Fibroblast of gingiva (primary cell): Measurements from ENCODE around the gene CYB561A3.

Source experiments
- DNase-seq: peaks from one replicate; pipeline ENCODE4 v3.0.0-alpha.2; 2011; ENCODE audit warnings: low read depth

The CYB561A3 gene

DNA sequence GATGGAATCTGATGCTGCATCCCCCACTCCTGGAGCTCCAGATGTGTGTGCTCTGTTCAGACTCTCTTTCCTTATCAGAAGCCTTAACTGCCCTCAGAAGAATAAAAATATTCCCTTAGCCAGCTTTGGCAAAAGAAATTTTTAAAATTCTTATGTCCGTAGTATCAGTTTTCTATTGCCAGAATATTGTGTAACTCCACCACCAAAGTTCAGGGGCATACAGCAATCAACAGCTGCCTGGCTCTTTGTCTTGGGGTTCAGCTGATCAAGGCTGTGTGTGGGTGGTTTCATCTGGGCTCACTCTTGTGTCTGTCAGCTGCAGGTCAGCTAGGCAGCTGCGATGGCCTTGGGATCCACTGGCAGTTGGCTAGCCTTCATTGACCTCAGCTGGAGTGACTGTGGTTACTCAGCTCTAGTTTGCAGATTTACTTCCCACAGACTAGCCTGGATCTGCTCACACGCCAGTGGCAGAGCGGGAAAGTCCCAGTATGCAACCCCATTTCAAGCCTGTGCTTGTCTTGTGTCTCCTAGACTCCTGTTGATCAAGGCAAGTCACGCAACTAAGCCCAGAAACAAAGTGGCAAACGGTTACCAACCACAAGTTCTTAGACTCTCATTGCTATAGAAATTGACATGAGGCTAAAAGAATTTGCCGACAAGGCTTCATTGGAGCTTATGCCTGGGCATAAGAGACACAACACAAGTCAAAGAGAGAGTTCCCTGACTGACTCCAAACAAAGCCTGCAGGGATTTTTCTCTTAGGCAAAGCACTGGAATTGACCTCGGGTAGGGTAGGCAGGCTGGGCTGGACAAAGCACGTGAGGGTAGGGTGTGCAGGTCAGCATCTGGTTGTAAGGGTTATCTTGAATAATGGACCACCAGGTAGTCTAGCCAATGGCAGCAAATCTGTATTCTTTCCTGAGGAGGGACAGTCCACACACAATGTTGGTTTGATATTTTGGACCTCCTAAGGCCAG is 8.0 kb upstream of the CYB561A3 start:
- DNase-seq, result peak; percentile 90

DNA sequence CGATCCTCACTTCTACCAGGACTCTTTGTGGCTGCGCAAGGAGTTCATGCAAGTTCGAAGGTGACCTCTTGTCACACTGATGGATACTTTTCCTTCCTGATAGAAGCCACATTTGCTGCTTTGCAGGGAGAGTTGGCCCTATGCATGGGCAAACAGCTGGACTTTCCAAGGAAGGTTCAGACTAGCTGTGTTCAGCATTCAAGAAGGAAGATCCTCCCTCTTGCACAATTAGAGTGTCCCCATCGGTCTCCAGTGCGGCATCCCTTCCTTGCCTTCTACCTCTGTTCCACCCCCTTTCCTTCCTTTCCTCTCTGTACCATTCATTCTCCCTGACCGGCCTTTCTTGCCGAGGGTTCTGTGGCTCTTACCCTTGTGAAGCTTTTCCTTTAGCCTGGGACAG is 7.0 kb upstream of the CYB561A3 start:
- no peak for DNase-seq

DNA sequence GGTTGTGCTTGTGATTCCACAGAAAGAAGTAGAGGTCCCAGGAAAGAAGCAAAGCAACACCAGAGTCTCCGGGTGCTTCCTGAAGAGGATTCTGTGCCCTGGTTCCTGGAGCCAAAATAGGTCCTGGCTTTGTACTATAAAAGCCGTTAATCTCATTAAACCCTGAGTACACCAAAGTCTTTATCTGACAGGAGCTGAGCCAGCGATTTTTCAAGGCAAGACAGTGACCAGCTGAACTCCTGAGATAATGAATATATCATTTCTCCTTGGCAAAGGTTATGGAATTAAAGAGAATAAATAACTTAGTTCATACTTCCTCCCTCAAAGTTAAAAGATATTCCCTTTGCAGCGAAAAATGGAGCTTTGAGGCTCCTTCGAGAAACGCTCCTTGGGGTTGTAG is 5.7 kb upstream of the CYB561A3 start:
- DNase-seq, result no peak

DNA sequence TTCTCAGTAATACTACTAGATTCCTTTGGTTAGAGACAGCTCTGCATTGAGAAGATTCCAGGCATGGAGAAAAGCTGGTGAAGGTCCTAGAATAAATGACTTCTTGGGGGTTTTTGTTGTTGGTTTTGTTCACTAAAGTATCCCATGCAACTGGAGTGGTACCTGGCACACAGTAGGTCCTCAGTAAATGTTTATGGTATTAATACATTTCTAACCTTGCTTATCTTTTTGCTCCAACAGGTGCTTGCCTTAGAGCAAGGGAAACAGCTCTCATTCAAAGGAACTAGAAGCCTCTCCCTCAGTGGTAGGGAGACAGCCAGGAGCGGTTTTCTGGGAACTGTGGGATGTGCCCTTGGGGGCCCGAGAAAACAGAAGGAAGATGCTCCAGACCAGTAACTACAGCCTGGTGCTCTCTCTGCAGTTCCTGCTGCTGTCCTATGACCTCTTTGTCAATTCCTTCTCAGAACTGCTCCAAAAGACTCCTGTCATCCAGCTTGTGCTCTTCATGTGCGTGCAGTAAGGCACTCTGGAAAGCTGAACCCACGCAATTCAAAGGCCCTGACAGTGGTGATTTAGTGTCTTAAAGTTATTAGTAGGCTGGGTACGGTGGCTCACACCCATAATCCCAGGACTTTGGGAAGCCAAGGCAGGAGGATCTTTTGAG is 2.5 kb upstream of the CYB561A3 start:
- DNase-seq, result no peak

DNA sequence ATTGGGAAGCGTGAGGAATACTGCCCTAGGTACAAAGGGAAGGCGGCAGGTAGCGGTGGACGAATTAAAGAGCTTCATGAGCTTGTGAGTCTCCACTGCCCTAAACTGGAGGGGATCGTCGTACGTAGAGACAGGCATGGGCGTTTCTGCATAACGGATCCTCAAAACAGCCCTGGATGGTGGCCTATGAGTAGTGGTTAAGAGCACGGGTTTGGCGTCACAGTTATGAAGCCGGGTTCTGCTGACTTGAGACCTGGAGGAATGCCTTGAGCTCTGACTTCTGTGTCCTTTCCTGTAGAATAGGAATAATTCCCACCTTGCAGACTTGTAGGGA is 827 bp upstream of the CYB561A3 start:
- peak; percentile 46 for DNase-seq

DNA sequence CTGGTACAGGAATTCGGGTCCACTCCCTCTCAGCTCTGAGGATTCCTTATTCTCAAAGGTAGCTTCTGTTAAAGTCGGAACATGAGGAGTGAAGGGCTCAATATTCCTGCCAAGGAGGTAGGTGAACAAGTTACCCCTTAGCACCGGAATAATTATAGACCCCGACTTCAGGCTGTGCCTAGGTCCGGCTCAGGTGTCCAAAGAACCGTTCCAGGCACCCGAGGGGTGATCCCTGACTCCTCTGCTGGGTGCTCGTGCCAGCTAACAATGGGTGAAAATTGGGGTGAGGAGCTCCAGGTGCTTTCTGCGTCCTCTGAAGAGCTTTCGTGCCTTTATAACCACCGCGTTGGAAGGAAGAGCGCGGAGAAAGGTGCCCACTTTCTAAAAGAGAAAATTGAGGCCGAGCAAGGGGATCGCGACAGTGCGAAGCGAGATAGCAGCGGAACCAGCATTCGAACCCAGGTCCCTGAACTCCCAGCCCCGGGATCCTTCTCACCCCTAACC is 393 bp downstream of the CYB561A3 start:
- DNase-seq, result no peak

DNA sequence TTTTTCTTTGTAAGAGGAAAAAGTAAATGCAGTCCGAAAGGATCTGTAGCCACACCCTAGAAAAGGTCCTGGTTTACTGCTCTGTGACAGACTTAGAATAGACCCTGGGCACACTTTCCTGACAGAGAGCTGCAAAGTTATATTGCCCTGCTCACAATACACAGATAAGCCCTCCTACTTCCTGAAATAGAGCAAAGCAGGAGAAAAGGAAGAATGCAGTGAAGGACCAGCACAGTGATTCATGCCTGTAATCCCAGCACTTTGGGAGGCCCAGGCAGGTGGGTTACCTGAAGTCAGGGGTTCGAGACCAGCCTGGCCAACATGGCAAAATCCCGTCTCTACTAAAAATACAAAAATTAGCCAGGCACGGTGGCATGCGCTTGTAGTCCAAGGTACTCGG is 2.2 kb downstream of the CYB561A3 start:
- no peak for DNase-seq

DNA sequence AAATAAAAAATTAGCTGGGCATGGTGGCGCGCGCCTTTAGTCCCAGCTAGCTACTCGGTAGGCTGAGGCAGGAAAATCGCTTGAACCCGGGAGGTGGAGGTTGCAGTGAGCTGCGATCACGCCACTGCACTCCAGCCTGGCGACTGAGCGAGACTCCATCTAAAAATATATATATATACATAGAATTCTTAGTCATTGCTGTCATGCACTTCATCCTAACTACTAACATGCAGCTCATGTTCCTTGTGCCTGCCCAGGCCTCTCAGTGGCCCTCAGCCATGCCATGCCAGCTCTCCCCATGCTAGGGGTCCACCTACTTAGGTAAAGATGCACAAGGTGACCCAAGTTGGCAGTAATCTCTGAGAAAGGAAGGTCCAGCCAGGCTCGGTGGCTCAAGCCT is 3.1 kb downstream of the CYB561A3 start:
- DNase-seq, result no peak

DNA sequence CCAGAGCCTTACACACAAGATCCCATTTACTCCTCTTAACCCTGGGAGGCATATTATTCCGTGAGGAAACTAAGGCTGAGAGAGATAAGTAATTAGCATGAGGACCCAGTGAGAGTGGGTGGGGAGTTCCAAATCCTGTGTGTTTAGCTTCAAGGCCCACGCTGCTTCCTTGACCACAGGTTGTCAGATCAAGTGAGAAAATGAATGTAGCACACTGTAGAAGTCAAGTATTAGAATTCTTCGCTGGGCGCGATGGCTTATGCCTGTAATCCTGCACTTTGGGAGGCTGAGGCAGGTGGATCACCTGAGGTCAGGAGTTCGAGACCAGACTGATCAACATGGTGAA is 3.8 kb downstream of the CYB561A3 start:
- no peak for DNase-seq

DNA sequence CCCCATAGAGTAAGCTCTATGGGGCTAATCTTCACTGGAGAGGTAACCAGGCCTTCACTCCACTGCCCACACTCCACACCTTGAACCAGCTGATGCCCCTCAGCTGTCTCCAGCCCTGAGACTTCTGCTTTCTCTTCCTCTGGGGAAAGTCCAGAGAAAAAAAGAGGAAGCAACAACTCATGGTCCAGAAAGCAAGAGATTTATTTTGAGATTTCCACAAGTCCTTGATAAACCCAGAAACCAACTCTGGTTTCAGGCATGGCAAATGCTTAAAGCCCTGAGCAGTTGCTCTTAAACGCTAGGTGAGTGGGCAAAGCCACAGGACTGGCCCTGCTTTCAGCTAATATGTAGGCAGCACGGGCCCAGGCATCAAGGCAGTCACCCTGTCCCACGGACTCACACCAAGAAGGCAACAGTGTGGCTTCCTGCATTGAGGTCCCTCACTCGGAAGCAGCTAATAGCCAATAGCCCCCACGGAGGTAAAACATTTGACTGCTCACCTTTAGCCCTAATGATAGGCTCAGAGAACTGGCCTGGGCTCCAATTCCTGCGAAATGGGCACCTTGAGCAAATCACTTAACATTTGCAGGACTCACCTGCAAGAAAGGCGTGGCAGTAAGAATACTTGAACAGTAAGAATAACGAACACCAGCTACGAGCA is 4.3 kb downstream of the CYB561A3 start:
- DNase-seq, result no peak

DNA sequence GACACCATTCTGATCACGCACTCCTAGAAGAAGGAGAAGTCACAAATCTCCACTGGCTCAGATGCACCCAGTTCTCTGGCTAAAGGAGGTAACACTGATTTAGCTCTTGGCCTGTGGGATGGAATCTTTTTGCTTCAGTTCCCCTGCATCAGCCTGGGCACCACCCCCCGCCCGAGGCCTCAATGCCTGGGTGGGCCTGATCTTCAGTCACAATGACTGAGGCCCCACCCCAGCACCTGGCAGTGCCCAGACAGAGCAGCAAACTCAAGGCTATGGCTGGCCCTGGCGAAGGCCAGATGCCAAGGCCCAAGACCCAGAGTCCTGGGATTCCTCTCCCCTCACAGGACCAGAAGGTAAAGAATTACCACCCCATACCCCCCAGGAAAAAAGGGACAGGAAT is 5.0 kb downstream of the CYB561A3 start:
- DNase-seq, result no peak

DNA sequence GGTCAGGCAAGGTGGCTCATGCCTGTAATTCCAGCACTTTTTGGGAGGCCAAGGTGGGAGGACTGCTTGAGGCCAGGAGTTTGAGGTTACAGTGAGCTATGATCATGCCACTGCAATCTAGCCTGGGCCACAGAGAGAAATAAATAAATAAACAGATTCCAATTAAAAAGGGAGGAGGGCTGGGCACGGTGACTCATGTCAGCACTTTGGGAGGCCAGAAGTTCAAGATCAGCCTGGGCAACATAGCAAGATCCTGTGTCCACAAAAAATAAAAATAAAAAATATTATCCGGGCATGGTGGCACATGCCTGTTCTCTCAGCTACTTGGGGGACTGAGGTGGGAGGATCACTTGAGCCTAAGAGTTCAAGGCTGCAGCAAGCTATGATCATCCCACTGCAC is 7.5 kb downstream of the CYB561A3 start:
- DNase-seq, result no peak

DNA sequence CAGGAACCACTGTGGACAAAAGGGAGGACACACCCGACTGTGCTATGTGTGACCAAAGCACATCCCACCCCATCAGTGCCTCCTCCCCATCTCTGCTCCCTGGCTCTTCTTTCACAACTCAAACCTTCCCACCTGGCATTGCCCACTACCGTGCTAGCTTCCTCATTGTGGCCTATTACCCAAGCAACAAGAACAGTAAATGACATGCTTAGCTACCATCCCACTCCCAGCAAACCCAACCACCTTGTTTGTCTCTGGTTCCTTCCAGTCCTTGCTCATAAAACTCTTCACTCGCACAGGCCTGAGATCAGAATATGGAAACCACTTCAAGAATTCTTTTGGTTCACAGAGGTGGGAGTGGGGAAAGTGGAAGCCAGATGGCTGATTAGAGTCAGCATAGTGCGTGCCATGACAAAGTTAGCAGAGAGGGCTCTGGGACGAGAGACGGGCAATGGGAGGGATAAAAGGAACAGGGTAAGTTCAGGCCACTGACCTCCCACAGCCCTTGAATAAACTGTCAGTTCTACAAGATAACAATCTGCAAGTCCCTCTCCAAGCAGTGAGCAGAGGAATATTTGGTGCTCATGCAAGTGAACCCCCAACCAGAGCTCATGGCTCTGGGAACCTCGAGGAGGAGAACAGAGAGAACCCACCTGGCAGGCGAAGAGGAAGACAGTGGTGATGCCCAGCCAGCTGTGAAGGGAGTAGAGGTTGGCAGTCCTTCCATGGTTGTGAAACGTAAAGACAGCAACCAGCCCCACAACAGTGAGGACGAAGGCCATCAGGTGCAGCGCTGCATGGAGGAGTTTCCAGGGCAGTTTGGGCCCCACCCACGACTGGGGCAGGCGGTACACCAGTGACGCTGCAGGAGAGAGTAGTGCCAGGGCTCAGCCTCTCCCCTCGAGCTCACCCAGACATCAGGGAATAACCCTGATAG is 8.3 kb downstream of the CYB561A3 start:
- DNase-seq, result no peak

DNA sequence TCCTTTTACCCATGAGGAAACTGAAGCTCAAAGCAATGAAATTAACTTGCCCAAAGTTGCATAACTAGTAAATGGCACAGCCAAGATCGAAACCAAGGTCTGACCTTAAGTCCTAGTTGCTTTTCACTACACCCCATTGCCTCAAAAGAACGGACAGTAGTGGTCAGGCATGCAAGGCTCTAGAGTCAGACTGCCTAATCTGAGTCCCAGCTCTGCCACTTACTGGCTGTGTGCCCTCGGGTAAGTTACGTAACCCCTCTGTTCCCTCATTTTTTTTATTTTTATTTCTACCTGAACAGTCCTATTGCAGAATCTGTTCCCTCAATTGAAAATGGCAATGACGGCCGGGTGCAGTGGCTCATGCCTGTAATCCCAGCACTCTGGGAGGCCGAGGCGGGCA is 9.6 kb downstream of the CYB561A3 start:
- DNase-seq, result peak; percentile 44

DNA sequence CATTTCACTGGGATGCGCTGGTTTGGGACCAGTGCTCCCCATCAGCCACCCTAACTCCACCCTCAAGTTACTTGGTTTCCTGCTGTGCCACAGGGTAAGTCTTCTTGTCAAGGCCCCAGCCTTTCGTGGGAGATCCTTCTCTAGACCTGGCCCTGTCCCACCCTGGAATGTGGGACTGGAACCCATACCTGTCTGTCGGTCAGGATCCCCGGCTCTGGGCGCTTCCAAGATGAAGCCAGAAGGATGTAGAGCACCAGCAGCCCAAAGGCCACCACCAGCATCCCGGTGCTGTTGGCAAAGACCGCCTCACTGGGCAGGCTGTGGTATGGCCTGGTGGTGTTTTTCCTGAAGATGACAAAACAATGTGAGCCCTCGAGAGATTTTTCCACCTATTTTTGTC is 10.9 kb downstream of the CYB561A3 start:
- no peak for DNase-seq

DNA sequence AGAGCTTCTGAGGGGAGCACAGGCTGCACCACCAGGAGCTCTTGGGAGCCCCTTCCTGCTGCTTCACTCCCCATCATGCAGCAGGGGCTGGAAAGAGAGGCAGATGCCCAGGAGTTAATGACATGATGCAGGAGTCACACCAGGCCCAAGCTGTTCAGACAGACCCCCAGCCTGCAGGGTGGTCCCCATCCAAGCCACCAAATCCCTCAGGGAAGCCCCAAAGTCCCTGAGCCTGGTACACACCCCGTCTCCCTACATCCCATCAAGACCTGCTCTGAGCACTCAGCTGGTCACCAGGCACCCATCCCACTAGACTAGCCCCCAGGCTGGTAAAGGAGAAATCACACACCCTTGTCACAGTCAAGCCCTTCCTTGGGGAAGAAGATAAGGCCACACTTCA is 11.3 kb downstream of the CYB561A3 start:
- no peak for DNase-seq

DNA sequence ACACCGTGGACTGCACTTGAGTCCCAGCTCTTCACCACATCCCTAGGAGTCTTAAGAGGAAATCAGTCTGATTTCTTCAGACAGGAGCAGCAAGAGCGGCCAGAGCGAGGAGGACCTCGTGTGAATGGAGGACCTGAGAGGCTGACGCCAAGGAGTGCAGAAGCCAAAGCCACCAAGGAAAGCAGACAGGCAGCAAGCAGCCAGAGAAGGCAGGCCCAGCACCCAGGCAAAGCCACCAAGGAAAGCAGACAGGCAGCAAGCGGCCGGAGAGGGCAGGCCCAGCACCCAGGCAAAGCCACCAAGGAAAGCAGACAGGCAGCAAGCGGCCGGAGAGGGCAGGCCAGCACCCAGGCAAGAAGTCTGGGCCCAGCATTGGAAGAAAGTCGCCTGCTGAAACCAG is 11.8 kb downstream of the CYB561A3 start:
- DNase-seq, result no peak

DNA sequence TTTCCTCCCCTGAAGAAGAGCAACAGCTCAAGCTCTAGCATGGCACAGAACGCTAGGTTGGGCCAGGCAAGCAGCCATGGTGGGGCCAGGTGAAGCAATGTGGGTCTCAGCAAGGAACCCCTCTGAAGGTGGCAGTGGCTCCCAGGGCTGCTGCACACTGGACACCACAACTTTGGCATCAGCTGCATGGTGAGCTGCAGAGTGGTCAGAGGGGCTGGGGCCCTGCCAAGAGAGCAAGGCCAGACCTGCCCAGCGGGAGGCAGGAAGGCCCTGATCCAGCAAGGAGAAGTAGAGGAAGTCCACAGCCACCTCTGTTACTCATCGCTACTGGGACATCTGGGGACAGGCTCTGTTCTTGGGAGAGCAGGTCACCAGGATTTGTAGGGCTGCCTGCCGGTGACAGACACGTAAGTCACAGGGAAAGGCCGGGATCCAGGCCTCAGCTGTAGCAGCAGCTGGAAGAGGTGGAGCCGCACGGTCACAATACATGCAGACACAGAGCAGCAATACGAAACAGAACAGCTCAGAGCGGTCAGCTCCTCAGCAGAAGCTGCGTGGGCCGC is 12.4 kb downstream of the CYB561A3 start:
- DNase-seq, result no peak

DNA sequence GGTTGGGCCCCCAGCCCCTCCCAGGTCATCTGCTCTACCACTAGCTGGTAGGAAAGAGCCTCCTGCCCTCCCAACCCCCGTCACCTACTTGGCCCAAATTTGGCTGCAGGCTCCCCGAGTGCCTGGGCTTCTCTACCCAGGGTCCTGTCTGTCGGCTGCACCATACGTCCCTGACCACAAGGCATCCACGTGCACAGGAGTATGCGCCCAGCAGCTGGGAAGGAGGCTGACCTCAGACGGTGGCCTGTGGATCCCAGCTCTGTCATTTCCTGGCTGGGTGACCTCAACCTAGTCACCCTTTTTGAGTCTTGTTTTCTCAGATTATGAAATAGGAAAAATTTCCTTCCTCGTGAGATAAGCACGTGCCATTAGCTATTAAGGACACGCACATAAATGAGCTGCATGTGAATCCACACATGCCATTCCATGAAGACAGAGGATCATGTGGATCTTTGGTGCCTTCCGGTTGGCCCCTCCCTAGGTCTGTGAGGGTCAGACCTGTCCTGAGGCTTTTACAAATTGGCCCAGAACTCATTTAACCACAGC is 13.7 kb downstream of the CYB561A3 start:
- DNase-seq, result no peak

DNA sequence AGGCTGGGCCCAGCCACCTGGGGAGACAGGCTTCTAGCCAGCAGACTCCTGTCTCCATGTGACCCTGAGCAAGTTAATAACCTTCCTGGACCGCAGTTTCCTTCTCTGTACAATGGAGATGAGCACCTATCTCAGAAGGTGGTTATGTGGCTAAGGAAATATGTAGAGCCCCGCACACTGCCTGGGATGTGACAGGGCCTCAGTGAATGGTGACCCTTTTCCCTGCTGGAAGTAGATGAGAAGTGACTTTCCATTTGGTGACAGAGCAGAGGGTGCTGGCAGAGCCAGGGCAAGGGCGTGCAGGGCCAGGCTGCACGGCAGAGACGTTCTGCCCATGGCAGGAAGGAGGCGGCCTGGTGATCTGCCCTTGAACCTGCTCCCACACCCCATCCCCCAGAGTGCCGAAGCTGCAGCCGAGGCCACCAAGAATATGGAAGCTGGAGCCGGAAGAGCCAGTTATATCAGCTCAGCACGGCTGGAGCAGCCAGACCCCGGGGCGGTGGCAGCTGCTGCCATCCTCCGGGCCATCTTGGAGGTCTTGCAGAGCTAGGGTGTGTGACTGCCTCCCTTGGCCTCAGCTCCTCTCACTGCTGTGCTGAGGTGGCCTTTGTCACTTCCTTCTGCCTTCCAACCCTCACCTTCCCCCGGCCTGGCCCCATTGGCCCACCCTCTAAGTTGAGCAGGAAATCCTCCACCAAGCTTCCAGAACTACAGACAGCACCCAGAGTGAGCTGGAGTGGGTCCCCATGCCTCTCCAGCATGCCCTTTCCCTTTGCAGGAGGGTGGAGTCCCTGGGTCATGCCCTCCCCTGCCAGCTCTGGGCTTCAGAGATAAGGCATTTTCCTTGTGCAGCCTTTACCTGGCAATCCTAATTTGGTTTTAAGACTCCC is 15.5 kb downstream of the CYB561A3 start:
- DNase-seq, result no peak
